Astrocyte (in vitro differentiated cells and primary cell): ENCODE data around the gene TMEM238L.

ENCODE experiments used
- CTCF ChIP-seq: IDR thresholded peaks from 2 replicates; pipeline ENCODE4 v1.5.1; 2011; ENCODE audit warnings: low read depth, mild to moderate bottlenecking, inconsistent platforms, low read length, moderate library complexity; ENCODE audit not compliant: insufficient read depth
- EZH2 ChIP-seq: IDR thresholded peaks from 2 replicates; pipeline ENCODE4 v1.6.1; 2012; ENCODE audit warnings: mild to moderate bottlenecking, low read length, inconsistent platforms; ENCODE audit not compliant: insufficient read depth

DNA sequence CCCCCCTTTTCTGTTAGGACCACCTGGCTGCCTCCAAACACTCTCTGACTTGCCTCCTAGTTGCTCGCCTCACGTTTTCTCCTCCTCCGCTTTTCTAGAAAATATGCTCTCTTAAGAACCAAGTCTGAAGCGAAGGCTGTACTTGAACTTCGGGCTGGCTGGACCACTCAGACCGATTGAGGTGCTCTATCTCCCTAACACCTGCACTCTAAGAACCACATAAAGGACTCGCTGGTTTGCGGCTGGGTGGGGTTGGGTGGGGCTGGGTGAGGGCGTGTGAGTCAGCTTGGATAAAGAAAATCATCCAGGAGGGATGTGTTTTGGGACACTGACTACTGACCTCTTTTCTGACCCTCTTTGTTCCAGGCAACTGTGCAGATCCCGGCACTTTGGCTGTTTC, 51.2 kb downstream of the TMEM238L start:
- TF ChIP-seq CTCF (no peak), EZH2 (no peak)
